HepG2 (cell line): ENCODE results near the gene FUOM. TPM values are rescaled to one million over a fixed set of nuclear protein-coding genes. Genes with fewer than 3 reads are reported as not detected.

Experiments
- ATF1 ChIP-seq: IDR thresholded peaks from 2 replicates; pipeline ENCODE4 v1.6.1; 2016; ENCODE audit warnings: mild to moderate bottlenecking, control low read depth
- CCDC6 ChIP-seq: sonication (generic); formaldehyde crosslinking; IDR thresholded peaks from 2 replicates; pipeline ENCODE4 v1.8.1; 2022; ENCODE audit warnings: mild to moderate bottlenecking, missing genetic modification reagents, moderate library complexity
- DBP ChIP-seq: sonication (generic); formaldehyde crosslinking; IDR thresholded peaks from 2 replicates; pipeline ENCODE4 v1.4.0; 2020; ENCODE audit warnings: missing genetic modification reagents; ENCODE audit errors: not compliant biosample characterization
- GATA4 ChIP-seq: sonication (generic); IDR thresholded peaks from 2 replicates; pipeline ENCODE4 v1.6.1; 2016; ENCODE audit warnings: antibody characterized with exemption, low read depth, borderline replicate concordance
- GLMP ChIP-seq: sonication (generic); formaldehyde crosslinking; IDR thresholded peaks from 2 replicates; pipeline ENCODE4 v1.9.0; 2021; ENCODE audit warnings: missing genetic modification reagents, mild to moderate bottlenecking, borderline replicate concordance
- GMEB2 ChIP-seq: IDR thresholded peaks from 2 replicates; pipeline ENCODE4 v1.6.1; 2016; ENCODE audit warnings: missing biosample characterization, missing genetic modification reagents, low read depth
- HHEX ChIP-seq: IDR thresholded peaks from 2 replicates; pipeline ENCODE4 v1.6.1; 2016; ENCODE audit warnings: control low read depth
- HMG20B ChIP-seq: conservative IDR thresholded peaks from 2 replicates; pipeline ENCODE4 v1.6.1; 2016; ENCODE audit warnings: missing genetic modification reagents, missing compliant biosample characterization
- HMGA1 ChIP-seq: sonication (generic); formaldehyde crosslinking; conservative IDR thresholded peaks from 2 replicates; pipeline ENCODE4 v1.4.0; 2020; ENCODE audit warnings: missing genetic modification reagents
- HNRNPL ChIP-seq: fragments of 200-400 bp; formaldehyde crosslinking; IDR thresholded peaks from 2 replicates; pipeline ENCODE4 v1.6.1; 2017; ENCODE audit warnings: mild to moderate bottlenecking, low read depth, low read length
- HNRNPLL ChIP-seq: fragments of 200-400 bp; formaldehyde crosslinking; IDR thresholded peaks from 2 replicates; pipeline ENCODE4 v1.6.1; 2017; ENCODE audit warnings: mild to moderate bottlenecking, low read depth, low read length; ENCODE audit not compliant: poor library complexity, severe bottlenecking
- JARID2 ChIP-seq: sonication (generic); formaldehyde crosslinking; IDR thresholded peaks from 2 replicates; pipeline ENCODE4 v1.8.1; 2023; ENCODE audit warnings: missing genetic modification reagents, inconsistent platforms; ENCODE audit not compliant: insufficient replicate concordance
- MEIS1 ChIP-seq: sonication (generic); formaldehyde crosslinking; IDR thresholded peaks from 2 replicates; pipeline ENCODE4 v1.9.0; 2021; ENCODE audit warnings: mild to moderate bottlenecking, missing genetic modification reagents, moderate library complexity, borderline replicate concordance
- NR2C2 ChIP-seq: sonication (generic); formaldehyde crosslinking; IDR thresholded peaks from 2 replicates; pipeline ENCODE4 v1.4.0; 2020; ENCODE audit warnings: missing genetic modification reagents, mild to moderate bottlenecking, moderate library complexity, borderline replicate concordance
- NR2F6 ChIP-seq, 2 experiments: IDR thresholded peaks; 2 replicates each; pipeline ENCODE4 v1.6.1; 2016; ENCODE audit warnings: antibody characterized with exemption in 1 of 2, mild to moderate bottlenecking in 1 of 2
- PHF20 ChIP-seq: sonication (generic); formaldehyde crosslinking; IDR thresholded peaks from 2 replicates; pipeline ENCODE4 v1.5.0; 2020; ENCODE audit warnings: mild to moderate bottlenecking, missing genetic modification reagents
- POGZ ChIP-seq: sonication (generic); formaldehyde crosslinking; IDR thresholded peaks from 2 replicates; pipeline ENCODE4 v1.4.0; 2020; ENCODE audit warnings: mild to moderate bottlenecking, missing genetic modification reagents
- RARA ChIP-seq: IDR thresholded peaks from 2 replicates; pipeline ENCODE4 v1.6.1; 2016; ENCODE audit warnings: missing genetic modification reagents, missing compliant biosample characterization
- TCF7L2 ChIP-seq: IDR thresholded peaks from 2 replicates; pipeline ENCODE4 v1.6.1; 2011; ENCODE audit warnings: mild to moderate bottlenecking, low read depth, low read length, moderate library complexity
- TMF1 ChIP-seq: sonication (generic); formaldehyde crosslinking; IDR thresholded peaks from 2 replicates; pipeline ENCODE4 v1.8.1; 2022; ENCODE audit warnings: low read depth, missing genetic modification reagents
- ZBTB37 ChIP-seq: sonication (generic); formaldehyde crosslinking; IDR thresholded peaks from 2 replicates; pipeline ENCODE4 v1.4.0; 2020; ENCODE audit warnings: mild to moderate bottlenecking, missing genetic modification reagents
- ZNF136 ChIP-seq: sonication (generic); formaldehyde crosslinking; IDR thresholded peaks from 2 replicates; pipeline ENCODE4 v1.8.1; 2022; ENCODE audit warnings: low read depth, mild to moderate bottlenecking, moderate library complexity, missing genetic modification reagents
- ZNF263 ChIP-seq: sonication (generic); formaldehyde crosslinking; IDR thresholded peaks from 2 replicates; pipeline ENCODE4 v1.4.0; 2020; ENCODE audit warnings: missing genetic modification reagents
- ZNF30 ChIP-seq: sonication (generic); formaldehyde crosslinking; IDR thresholded peaks from 2 replicates; pipeline ENCODE4 v1.5.0; 2020; ENCODE audit warnings: mild to moderate bottlenecking, missing genetic modification reagents
- ZNF75D ChIP-seq: sonication (generic); formaldehyde crosslinking; IDR thresholded peaks from 2 replicates; pipeline ENCODE4 v1.8.1; 2023; ENCODE audit warnings: missing genetic modification reagents, mild to moderate bottlenecking, borderline replicate concordance
- ZNF772 ChIP-seq: sonication (generic); formaldehyde crosslinking; IDR thresholded peaks from 2 replicates; pipeline ENCODE4 v1.5.0; 2020; ENCODE audit warnings: mild to moderate bottlenecking, missing genetic modification reagents
- polyA plus RNA-seq, 8 experiments: library from polyadenylated mRNA; depleted of rRNA in 3 of 8; stranded (reverse) in 7 of 8; unstranded in 1 of 8; fragments of >200 nt; fragmentation: Illumina TruSeq in 4 of 8; extraction: Trizol in 4 of 8; gene quantifications; 2 replicates each; pipeline versions ENCODE4 v1.2.1 to v1.2.3, GENCODE V29; 2011 to 2016; ENCODE audit warnings: low read depth in 4 of 8, missing spikeins in 1 of 8, mixed read lengths in 1 of 8; ENCODE audit not compliant: insufficient read depth in 1 of 8
- total RNA-seq, 5 experiments: library from RNA; depleted of rRNA; stranded (reverse); fragments of >200 nt; fragmentation: Illumina TruSeq; extraction: Trizol; gene quantifications; 2 replicates each; pipeline ENCODE4 v1.2.3, GENCODE V29; 2016; ENCODE audit warnings: low read depth in 1 of 5

Gene FUOM
- total and polyA plus RNA-seq, 2 of the 13 experiments (the other 11 are each of a cell fraction or from before 2014, with no cell fraction given), result 27.5 to 60.4 TPM

- no peak for TF ChIP-seq HMG20B (CRISPR knock-in tag)
- no peak; the same call in 1 of the 2 replicates for TF ChIP-seq ZNF136
- TF ChIP-seq GMEB2, result no peak
- TF ChIP-seq HNRNPL, result no peak
- TF ChIP-seq GATA4, result peak; percentile 38; the same call in 1 of the 2 replicates
- TF ChIP-seq PHF20 (CRISPR knock-in tag), result peak; percentile 65; the same call in 1 of the 2 replicates
- no peak for TF ChIP-seq JARID2 (CRISPR knock-in tag)
- TF ChIP-seq NR2C2, result no peak
- peak; percentile 27; the same call in 1 of the 2 replicates for TF ChIP-seq NR2F6 (IDR thresholded peaks at IDR 0.05)
- TF ChIP-seq NR2F6 (CRISPR knock-in tag; IDR thresholded peaks at IDR 0.05), result no peak; the same call in 1 of the 2 replicates
- no peak for TF ChIP-seq ZNF75D
- TF ChIP-seq ZBTB37 (CRISPR knock-in tag), result no peak
- peak; percentile 32; the same call in 1 of the 2 replicates for TF ChIP-seq TMF1 (CRISPR knock-in tag)
- no peak for TF ChIP-seq TCF7L2
- no peak for TF ChIP-seq HMGA1 (CRISPR knock-in tag)
- TF ChIP-seq GLMP (CRISPR knock-in tag), result no peak
- TF ChIP-seq MEIS1 (CRISPR knock-in tag), result no peak
- TF ChIP-seq RARA (CRISPR knock-in tag), result 0 out of 2 replicates have a peak, but pooled peaks have one; percentile 12
- peak; percentile 86 for TF ChIP-seq ZNF263 (CRISPR knock-in tag)
- no peak for TF ChIP-seq ZNF30 (CRISPR knock-in tag)
- TF ChIP-seq DBP, result no peak
- 0 out of 2 replicates have a peak, but pooled peaks have one; percentile 15 for TF ChIP-seq ZNF772
- no peak for TF ChIP-seq HHEX
- TF ChIP-seq POGZ (CRISPR knock-in tag), result no peak
- no peak for TF ChIP-seq ATF1 (CRISPR knock-in tag)
- peak; percentile 31 for TF ChIP-seq HNRNPLL
- no peak for TF ChIP-seq CCDC6 (CRISPR knock-in tag)
Measured at GRCh38 chr10:133357285-133358161, at the start of gene FUOM (continued).
